ENCODE results near the gene SPDYE17. TPM values are rescaled to one million over a fixed set of nuclear protein-coding genes. Genes with fewer than 3 reads are reported as not detected.

The SPDYE17 gene
- total and polyA plus RNA-seq, 2 donors (not counting 1 experiment from before 2014, with no cell fraction given) = not detected

Small RNA genes within 50 kb of the gene (small RNA-seq; reads per million reads assigned to genes)
- not detected for gene RF00019 (ENCODE audit: insufficient read length, low read depth, low replicate concordance)

Other genes with a start within 250 kb of the SPDYE17 start
- 1.8 and 2.2 TPM in 2 replicates for gene SPDYE18, start 30.2 kb upstream of the SPDYE17 start, total RNA-seq
- gene SPDYE18, start 30.2 kb upstream of the SPDYE17 start, polyA plus RNA-seq = 1.2 and 2.0 TPM in 2 replicates
- 8.5 and 10.2 TPM in 2 replicates for gene CCDC146, start 90.3 kb upstream of the SPDYE17 start, total RNA-seq
- gene CCDC146, start 90.3 kb upstream of the SPDYE17 start, polyA plus RNA-seq = 5.6 and 5.9 TPM in 2 replicates
- 6.5 and 7.0 TPM in 2 replicates for gene FGL2, start 167.5 kb upstream of the SPDYE17 start, total RNA-seq
- gene FGL2, start 167.5 kb upstream of the SPDYE17 start, polyA plus RNA-seq = 0.95 and 2.1 TPM in 2 replicates

Data from B cell (primary cell).